Midbrain (tissue), 1 donor: ENCODE results near the gene NRF1.

Experiments
- DNase-seq: peaks from one replicate; lab custom pipeline; 2025; lab: John Stamatoyannopoulos, UW

The NRF1 gene

GRCh38 chr7:129804111-129804889 lies 192.8 kb downstream of the NRF1 start:
- DNase-seq: no peak

- no peak for DNase-seq
Measured at GRCh38 chr7:129804890-129805719, 193.6 kb downstream of the NRF1 start.
